Activated T-cell treated with anti-CD3 and anti-CD28 coated beads, Interleukin-2, amount 50 U/mL, for 1 hour (primary cell): ENCODE measurements around the gene NOMO2.
"Not testable (repeated sequence)": the region's sequence is repeated elsewhere in the genome, so short reads cannot be mapped to it uniquely, and the experiment has no call there.

ENCODE experiments used
- DNase-seq: peaks from one replicate; pipeline ENCODE4 v3.0.0-alpha.2; 2020

The NOMO2 gene

GRCh38 chr16:18573887-18574286, 12.0 kb upstream of the NOMO2 start:
- not testable (repeated sequence) for DNase-seq

- DNase-seq: not testable (repeated sequence)
These were observed 11.1 kb upstream of the NOMO2 start for GRCh38 chr16:18572973-18573372.

GRCh38 chr16:18571307-18571850, 9.5 kb upstream of the NOMO2 start:
- not testable (repeated sequence) for DNase-seq

- not testable (repeated sequence) for DNase-seq
These were observed 8.8 kb upstream of the NOMO2 start for GRCh38 chr16:18570529-18571306.

- DNase-seq: not testable (repeated sequence)
These were observed 1.3 kb downstream of the NOMO2 start for GRCh38 chr16:18560416-18561220.

GRCh38 chr16:18553671-18554070, 8.2 kb downstream of the NOMO2 start:
- DNase-seq: not testable (repeated sequence)

GRCh38 chr16:18547382-18547781, 14.5 kb downstream of the NOMO2 start:
- not testable (repeated sequence) for DNase-seq

GRCh38 chr16:18546853-18547252, 15.0 kb downstream of the NOMO2 start:
- DNase-seq: not testable (repeated sequence)

GRCh38 chr16:18544232-18545081, 17.4 kb downstream of the NOMO2 start:
- not testable (repeated sequence) for DNase-seq

- DNase-seq: not testable (repeated sequence)
These were observed 20.0 kb downstream of the NOMO2 start for GRCh38 chr16:18541912-18542311.

- not testable (repeated sequence) for DNase-seq
These were observed 24.9 kb downstream of the NOMO2 start for GRCh38 chr16:18537004-18537403.

GRCh38 chr16:18535519-18536168, 26.3 kb downstream of the NOMO2 start:
- not testable (repeated sequence) for DNase-seq

GRCh38 chr16:18534308-18534707, 27.6 kb downstream of the NOMO2 start:
- DNase-seq: not testable (repeated sequence)

GRCh38 chr16:18531323-18531722, 30.6 kb downstream of the NOMO2 start:
- not testable (repeated sequence) for DNase-seq

GRCh38 chr16:18530329-18530728, 31.6 kb downstream of the NOMO2 start:
- not testable (repeated sequence) for DNase-seq

- DNase-seq: not testable (repeated sequence)
These were observed 35.4 kb downstream of the NOMO2 start for GRCh38 chr16:18526547-18526946.

GRCh38 chr16:18525882-18526482, 35.9 kb downstream of the NOMO2 start:
- DNase-seq: not testable (repeated sequence)

GRCh38 chr16:18522637-18523036, 39.3 kb downstream of the NOMO2 start:
- DNase-seq: not testable (repeated sequence)

GRCh38 chr16:18521445-18522181, 40.3 kb downstream of the NOMO2 start:
- not testable (repeated sequence) for DNase-seq

- DNase-seq: not testable (repeated sequence)
These were observed 43.2 kb downstream of the NOMO2 start for GRCh38 chr16:18518536-18519283.
